HEK293 (cell line): ENCODE data around the gene ZNF710.

Experiments used
- CTCF ChIA-PET: fragments of 350-600 bp; formaldehyde crosslinking; extraction: SDS; loops from one replicate; lab custom pipeline; 2021; ENCODE audit warnings: antibody characterized with exemption; lab: Yijun Ruan, JAX
- POLR2A ChIA-PET: fragments of 300-600 bp; formaldehyde crosslinking; extraction: SDS; loops from one replicate; lab custom pipeline; 2020; ENCODE audit warnings: antibody characterized with exemption, inconsistent platforms; lab: Yijun Ruan, JAX
- H3K27ac ChIP-seq: fragments of 200-500 bp; sonication (Bioruptor generic); 2 replicates; pipeline ENCODE4 v1.5.1; 2014; ENCODE audit warnings: low read depth, low read length, control low read depth, inconsistent platforms; ENCODE audit errors: extremely low read depth
- H3K36me3 ChIP-seq, 2 experiments: fragments of 200-500 bp in 1 of 2; sonication (Bioruptor generic) in 1 of 2; 1 replicate in 1 of 2; 2 replicates in 1 of 2; pipeline ENCODE4 v1.5.1; 2014 to 2017; ENCODE audit warnings: inconsistent platforms in 2 of 2, low read length in 2 of 2; ENCODE audit not compliant: control insufficient read depth in 2 of 2, insufficient read depth in 1 of 2
- H3K4me1 ChIP-seq: fragments of 200-500 bp; sonication (Bioruptor generic); 2 replicates; pipeline ENCODE4 v1.5.1; 2014; ENCODE audit warnings: mild to moderate bottlenecking, low read length, inconsistent platforms; ENCODE audit not compliant: control insufficient read depth, insufficient read depth
- H3K4me3 ChIP-seq: 2 replicates; pipeline ENCODE4 v1.5.1; 2011; ENCODE audit warnings: low read depth, mild to moderate bottlenecking, control low read depth, low read length, moderate library complexity
- H3K9me3 ChIP-seq: fragments of 200-500 bp; sonication (Bioruptor generic); 2 replicates; pipeline ENCODE4 v1.5.1; 2014; ENCODE audit warnings: low read depth, low read length, inconsistent platforms; ENCODE audit not compliant: control insufficient read depth, insufficient read depth
- SCRT2 ChIP-seq: fragments of 450-650 bp; formaldehyde crosslinking; IDR thresholded peaks from 2 replicates; pipeline ENCODE4 v1.5.1; 2016; ENCODE audit warnings: missing biosample characterization, missing genetic modification characterization
- ZBTB1 ChIP-seq: fragments of 450-650 bp; formaldehyde crosslinking; IDR thresholded peaks from 2 replicates; pipeline ENCODE4 v1.5.1; 2016; ENCODE audit warnings: missing biosample characterization, missing genetic modification characterization
- ZFP3 ChIP-seq: fragments of 450-650 bp; formaldehyde crosslinking; IDR thresholded peaks from 2 replicates; pipeline ENCODE4 v1.5.1; 2016; ENCODE audit warnings: low read depth, missing biosample characterization, missing genetic modification characterization
- ZNF138 ChIP-seq: fragments of 450-650 bp; formaldehyde crosslinking; IDR thresholded peaks from 2 replicates; pipeline ENCODE4 v1.5.1; 2016; ENCODE audit warnings: missing biosample characterization, missing genetic modification characterization, borderline replicate concordance
- ZNF140 ChIP-seq: fragments of 450-650 bp; formaldehyde crosslinking; IDR thresholded peaks from 2 replicates; pipeline ENCODE4 v1.5.1; 2016; ENCODE audit warnings: missing biosample characterization, missing genetic modification characterization
- ZNF239 ChIP-seq: fragments of 450-650 bp; formaldehyde crosslinking; IDR thresholded peaks from 2 replicates; pipeline ENCODE4 v1.5.1; 2016; ENCODE audit warnings: missing biosample characterization, missing genetic modification characterization
- ZNF266 ChIP-seq: fragments of 450-650 bp; formaldehyde crosslinking; IDR thresholded peaks from 2 replicates; pipeline ENCODE4 v1.5.1; 2016; ENCODE audit warnings: missing biosample characterization, missing genetic modification characterization, low read depth
- ZNF366 ChIP-seq: fragments of 450-650 bp; formaldehyde crosslinking; conservative IDR thresholded peaks from 2 replicates; pipeline ENCODE4 v1.5.1; 2016; ENCODE audit warnings: missing biosample characterization, missing genetic modification characterization
- ZNF501 ChIP-seq: fragments of 450-650 bp; formaldehyde crosslinking; IDR thresholded peaks from 2 replicates; pipeline ENCODE4 v1.5.1; 2016; ENCODE audit warnings: missing biosample characterization, missing genetic modification characterization
- ZNF514 ChIP-seq: fragments of 450-650 bp; formaldehyde crosslinking; IDR thresholded peaks from 2 replicates; pipeline ENCODE4 v1.5.1; 2016; ENCODE audit warnings: missing biosample characterization, missing genetic modification characterization
- ZNF521 ChIP-seq: fragments of 450-650 bp; formaldehyde crosslinking; IDR thresholded peaks from 2 replicates; pipeline ENCODE4 v1.5.1; 2017; ENCODE audit warnings: missing biosample characterization, mild to moderate bottlenecking, missing genetic modification characterization
- ZNF677 ChIP-seq: fragments of 450-650 bp; IDR thresholded peaks from 2 replicates; pipeline ENCODE4 v1.5.0; 2018; ENCODE audit warnings: missing biosample characterization, mild to moderate bottlenecking, missing genetic modification characterization, moderate library complexity
- ZSCAN23 ChIP-seq: fragments of 450-650 bp; formaldehyde crosslinking; IDR thresholded peaks from 2 replicates; pipeline ENCODE4 v1.5.1; 2016; ENCODE audit warnings: missing biosample characterization, missing genetic modification characterization
- TF ChIP-seq, protein P1 (sequence below): sonication (generic); formaldehyde crosslinking; IDR thresholded peaks from 2 replicates; pipeline ENCODE4 v1.8.1; 2022; ENCODE audit warnings: mild to moderate bottlenecking, moderate library complexity, missing genetic modification reagents
- TF ChIP-seq, protein P2 (sequence below): fragments of 450-650 bp; formaldehyde crosslinking; IDR thresholded peaks from 2 replicates; pipeline ENCODE4 v1.5.1; 2017; ENCODE audit warnings: missing biosample characterization, missing genetic modification characterization
- TF ChIP-seq, protein P3 (sequence below): fragments of 450-650 bp; formaldehyde crosslinking; IDR thresholded peaks from 2 replicates; pipeline ENCODE4 v1.5.1; 2016; ENCODE audit warnings: missing biosample characterization, missing genetic modification characterization
- TF ChIP-seq, protein P4 (sequence below): fragments of 450-650 bp; formaldehyde crosslinking; IDR thresholded peaks from 2 replicates; pipeline ENCODE4 v1.5.1; 2016; ENCODE audit warnings: missing biosample characterization, missing genetic modification characterization

ZNF710 gene

GRCh38 chr15:89980896-89981295, 20.2 kb upstream of the ZNF710 start:
- ChIA-PET POLR2A (no interaction called here), CTCF (interaction anchor here (1.1 kb wide), 1 partner anchor 9 kb away, joined by 8 read pairs; no protein-coding TSS in a partner anchor)
- TF ChIP-seq ZNF239 (tag by site-specific recombination) (no peak), ZNF140 (tag by site-specific recombination) (no peak), ZNF521 (tag by site-specific recombination) (no peak), ZNF677 (no peak)

DNA sequence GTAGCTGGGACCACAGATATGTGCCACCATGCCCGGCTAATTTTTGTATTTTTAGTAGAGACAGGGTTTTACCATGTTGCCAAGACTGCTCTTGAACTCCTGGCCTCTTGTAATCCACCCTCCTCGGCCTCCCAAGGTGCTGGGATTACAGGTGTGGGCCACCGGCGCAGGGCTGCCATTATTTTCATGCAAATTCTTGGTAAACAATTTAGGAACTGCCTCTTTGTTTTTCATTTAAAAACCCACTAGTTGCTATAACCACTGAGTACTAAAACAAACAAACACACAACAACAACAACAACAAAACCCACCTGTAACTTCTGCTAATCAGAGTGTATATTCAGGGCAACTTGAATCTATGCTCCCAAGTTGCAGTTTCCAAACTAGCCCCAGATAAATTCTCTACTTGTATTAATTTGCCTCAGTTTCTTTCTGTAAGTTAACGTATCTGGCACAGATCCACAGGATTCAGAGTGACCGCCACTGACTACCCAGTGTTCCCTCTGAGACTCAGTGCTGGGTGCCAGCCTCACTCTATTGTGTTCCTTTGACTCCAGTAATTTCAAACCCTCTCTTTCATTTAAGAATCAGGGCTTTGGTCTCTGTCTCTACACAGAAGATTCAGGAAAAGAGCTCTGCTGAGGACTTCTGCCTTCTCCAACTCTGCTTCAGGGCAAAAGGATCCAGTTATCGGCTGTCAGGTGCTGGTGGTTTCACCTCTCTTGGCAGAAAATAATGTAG, 18.6 kb upstream of the ZNF710 start:
- Histone ChIP-seq H3K36me3 (no peaks in the 10 kb centered on the region), H3K4me3 (no peak overlapping the region), H3K9me3 (no peaks in the 10 kb centered on the region), H3K4me1 (0 out of 2 replicates have a peak, but pooled peaks cover 3% of the 10 kb centered on the region), H3K27ac (no peak overlapping the region)
- TF ChIP-seq ZSCAN23 (tag by site-specific recombination) (no peak), ZBTB1 (tag by site-specific recombination) (no peak), ZFP3 (tag by site-specific recombination) (no peak), SCRT2 (tag by site-specific recombination) (0 out of 2 replicates have a peak, but pooled peaks have one; percentile 13), ZNF514 (tag by site-specific recombination) (no peak)
- TF ChIP-seq, protein P1, sequence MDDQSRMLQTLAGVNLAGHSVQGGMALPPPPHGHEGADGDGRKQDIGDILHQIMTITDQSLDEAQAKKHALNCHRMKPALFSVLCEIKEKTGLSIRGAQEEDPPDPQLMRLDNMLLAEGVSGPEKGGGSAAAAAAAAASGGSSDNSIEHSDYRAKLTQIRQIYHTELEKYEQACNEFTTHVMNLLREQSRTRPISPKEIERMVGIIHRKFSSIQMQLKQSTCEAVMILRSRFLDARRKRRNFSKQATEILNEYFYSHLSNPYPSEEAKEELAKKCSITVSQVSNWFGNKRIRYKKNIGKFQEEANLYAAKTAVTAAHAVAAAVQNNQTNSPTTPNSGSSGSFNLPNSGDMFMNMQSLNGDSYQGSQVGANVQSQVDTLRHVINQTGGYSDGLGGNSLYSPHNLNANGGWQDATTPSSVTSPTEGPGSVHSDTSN (CRISPR knock-in tag) = no peak
- ChIA-PET POLR2A (no interaction called here), CTCF (interaction anchor here (0.6 to 4.2 kb wide), 2 partner anchors 11 to 104 kb away, joined by 3 to 28 read pairs; no protein-coding TSS in a partner anchor)

More at GRCh38 chr15:89980896-89981295, 20.2 kb upstream of the ZNF710 start:
- H3K4me3 ChIP-seq = no peak overlapping the region
- 0 out of 2 replicates have a peak, but pooled peaks cover 3% of the 10 kb centered on the region for H3K4me1 ChIP-seq
- no peaks in the 10 kb centered on the region for H3K9me3 ChIP-seq
- no peak overlapping the region for H3K27ac ChIP-seq
- H3K36me3 ChIP-seq = no peaks in the 10 kb centered on the region

DNA sequence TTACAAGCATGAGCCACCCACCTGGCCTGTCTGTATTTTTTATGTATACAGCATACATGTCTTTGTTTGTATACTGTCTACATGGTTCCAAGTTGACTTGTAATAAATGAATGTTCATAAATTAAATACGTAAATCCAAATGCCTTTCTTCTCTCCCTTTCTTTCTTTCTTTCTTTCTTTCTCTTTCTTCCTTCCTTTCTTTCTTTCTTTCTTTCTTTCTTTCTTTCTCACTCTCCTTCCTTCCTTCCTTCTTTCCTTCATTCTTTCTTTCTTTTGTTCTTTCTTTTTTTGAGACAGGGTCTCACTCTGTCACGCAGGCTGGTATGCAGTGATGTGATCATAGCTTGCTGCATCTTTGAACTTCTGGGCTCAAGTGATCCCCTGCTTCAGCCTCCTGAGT, 17.1 kb upstream of the ZNF710 start:
- TF ChIP-seq ZNF514 (tag by site-specific recombination) (no peak), ZNF366 (tag by site-specific recombination) (peak; percentile 61), ZNF138 (tag by site-specific recombination) (no peak), ZNF501 (tag by site-specific recombination) (no peak), ZNF266 (tag by site-specific recombination) (no peak)
- TF ChIP-seq, protein P2, sequence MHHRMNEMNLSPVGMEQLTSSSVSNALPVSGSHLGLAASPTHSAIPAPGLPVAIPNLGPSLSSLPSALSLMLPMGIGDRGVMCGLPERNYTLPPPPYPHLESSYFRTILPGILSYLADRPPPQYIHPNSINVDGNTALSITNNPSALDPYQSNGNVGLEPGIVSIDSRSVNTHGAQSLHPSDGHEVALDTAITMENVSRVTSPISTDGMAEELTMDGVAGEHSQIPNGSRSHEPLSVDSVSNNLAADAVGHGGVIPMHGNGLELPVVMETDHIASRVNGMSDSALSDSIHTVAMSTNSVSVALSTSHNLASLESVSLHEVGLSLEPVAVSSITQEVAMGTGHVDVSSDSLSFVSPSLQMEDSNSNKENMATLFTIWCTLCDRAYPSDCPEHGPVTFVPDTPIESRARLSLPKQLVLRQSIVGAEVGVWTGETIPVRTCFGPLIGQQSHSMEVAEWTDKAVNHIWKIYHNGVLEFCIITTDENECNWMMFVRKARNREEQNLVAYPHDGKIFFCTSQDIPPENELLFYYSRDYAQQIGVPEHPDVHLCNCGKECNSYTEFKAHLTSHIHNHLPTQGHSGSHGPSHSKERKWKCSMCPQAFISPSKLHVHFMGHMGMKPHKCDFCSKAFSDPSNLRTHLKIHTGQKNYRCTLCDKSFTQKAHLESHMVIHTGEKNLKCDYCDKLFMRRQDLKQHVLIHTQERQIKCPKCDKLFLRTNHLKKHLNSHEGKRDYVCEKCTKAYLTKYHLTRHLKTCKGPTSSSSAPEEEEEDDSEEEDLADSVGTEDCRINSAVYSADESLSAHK (tag by site-specific recombination) = no peak
- TF ChIP-seq, protein P3, sequence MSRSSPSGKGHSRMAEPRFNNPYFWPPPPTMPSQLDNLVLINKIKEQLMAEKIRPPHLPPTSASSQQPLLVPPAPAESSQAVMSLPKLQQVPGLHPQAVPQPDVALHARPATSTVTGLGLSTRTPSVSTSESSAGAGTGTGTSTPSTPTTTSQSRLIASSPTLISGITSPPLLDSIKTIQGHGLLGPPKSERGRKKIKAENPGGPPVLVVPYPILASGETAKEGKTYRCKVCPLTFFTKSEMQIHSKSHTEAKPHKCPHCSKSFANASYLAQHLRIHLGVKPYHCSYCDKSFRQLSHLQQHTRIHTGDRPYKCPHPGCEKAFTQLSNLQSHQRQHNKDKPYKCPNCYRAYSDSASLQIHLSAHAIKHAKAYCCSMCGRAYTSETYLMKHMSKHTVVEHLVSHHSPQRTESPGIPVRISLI = no peak
- TF ChIP-seq, protein P4, sequence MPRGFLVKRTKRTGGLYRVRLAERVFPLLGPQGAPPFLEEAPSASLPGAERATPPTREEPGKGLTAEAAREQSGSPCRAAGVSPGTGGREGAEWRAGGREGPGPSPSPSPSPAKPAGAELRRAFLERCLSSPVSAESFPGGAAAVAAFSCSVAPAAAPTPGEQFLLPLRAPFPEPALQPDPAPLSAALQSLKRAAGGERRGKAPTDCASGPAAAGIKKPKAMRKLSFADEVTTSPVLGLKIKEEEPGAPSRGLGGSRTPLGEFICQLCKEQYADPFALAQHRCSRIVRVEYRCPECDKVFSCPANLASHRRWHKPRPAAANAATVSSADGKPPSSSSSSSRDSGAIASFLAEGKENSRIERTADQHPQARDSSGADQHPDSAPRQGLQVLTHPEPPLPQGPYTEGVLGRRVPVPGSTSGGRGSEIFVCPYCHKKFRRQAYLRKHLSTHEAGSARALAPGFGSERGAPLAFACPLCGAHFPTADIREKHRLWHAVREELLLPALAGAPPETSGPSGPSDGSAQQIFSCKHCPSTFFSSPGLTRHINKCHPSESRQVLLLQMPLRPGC (tag by site-specific recombination) = no peak
- Histone ChIP-seq H3K27ac (no peak overlapping the region), H3K4me3 (no peak overlapping the region), H3K4me1 (no peaks in the 10 kb centered on the region), H3K9me3 (no peaks in the 10 kb centered on the region), H3K36me3 (no peaks in the 10 kb centered on the region)
- CTCF ChIA-PET = interaction anchor here (0.6 to 4.2 kb wide), 5 partner anchors 13 to 173 kb away, joined by 3 to 28 read pairs (median 4); no protein-coding TSS in a partner anchor
- POLR2A ChIA-PET = no interaction called here
